OCI-M2 (cell line): ENCODE data around the gene MED15.
"Not testable (repeated sequence)": the region's sequence is repeated elsewhere in the genome, so short reads cannot be mapped to it uniquely, and the experiment has no call there.

Experiments
- DNase-seq: peaks from one replicate; lab custom pipeline; 2025; ENCODE audit not compliant: unreplicated experiment; lab: John Stamatoyannopoulos, UW

Gene MED15

DNA sequence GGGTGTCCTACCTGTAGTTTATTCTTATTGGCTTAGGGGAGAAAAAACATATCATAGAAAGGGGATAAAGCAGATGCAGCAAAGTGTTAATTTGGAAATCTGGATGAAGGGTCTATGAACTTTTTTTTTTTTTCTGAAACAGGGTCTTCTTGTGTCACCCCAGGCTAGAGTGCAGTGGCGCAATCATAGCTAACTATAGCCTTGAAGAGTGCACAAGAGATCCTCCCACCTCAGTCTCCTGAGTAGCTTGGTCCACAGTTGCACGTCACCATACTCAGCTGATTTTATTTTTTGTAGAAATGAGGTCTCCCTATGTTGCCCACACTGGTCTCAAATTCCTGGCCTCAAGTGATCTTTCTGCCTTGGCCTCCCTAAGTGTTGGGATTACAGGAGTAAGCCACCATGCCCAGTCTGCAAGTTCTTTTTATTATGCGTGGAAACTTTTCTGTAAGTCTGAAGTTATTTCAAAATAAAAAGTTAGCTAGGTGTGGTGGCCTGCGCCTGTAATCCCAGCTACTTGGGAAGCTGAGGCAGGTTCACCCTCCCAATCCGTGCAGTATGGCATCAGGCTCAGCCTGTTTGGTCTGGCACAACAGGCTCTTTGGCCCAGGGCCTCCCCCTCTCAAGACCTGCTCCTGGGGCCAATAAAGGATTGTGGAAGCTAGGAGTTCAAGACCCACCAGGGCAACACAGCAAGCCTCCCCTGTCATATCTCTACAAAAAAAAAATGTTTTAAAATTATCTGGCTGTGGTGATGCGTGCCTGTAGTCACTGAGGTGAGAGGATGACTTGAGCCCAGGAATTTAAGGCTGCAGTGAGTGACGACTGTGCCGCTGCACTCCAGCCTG, 111.9 kb downstream of the MED15 start:
- DNase-seq = no peak

DNA sequence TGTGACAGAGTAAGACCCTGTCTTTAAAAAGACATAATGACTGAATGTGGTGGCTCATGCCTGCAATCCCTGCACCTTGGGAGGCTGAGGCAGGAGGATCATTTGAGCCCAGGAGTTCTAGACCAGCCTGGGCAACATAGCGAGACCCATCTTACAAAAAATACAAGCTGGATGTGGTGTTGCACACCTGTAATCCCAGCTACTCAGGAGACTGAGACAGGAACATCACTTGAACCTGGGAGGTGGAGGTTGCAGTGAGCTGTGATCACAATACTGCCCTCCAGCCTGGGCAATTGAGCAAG, 112.4 kb downstream of the MED15 start:
- not testable (repeated sequence) for DNase-seq

DNA sequence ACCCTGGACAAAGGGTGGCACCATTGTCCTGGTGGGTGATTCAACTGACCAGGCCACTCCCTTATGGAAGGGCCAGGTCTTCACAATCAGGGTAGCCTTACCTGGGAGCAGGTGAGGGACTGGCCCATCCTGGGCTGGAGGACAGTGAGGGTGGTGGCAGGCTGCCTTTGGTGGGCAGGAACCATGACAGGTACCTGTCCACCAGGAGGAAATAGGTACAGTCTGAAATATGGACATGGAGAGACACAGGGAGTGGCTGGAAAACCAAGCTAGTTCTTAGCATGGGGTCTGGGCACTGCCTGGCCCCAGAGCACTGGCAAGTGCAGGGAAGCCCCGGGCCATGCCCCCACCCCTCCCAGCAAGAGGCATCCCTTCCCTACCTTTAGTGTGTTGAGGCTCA, 113.8 kb downstream of the MED15 start:
- no peak for DNase-seq

DNA sequence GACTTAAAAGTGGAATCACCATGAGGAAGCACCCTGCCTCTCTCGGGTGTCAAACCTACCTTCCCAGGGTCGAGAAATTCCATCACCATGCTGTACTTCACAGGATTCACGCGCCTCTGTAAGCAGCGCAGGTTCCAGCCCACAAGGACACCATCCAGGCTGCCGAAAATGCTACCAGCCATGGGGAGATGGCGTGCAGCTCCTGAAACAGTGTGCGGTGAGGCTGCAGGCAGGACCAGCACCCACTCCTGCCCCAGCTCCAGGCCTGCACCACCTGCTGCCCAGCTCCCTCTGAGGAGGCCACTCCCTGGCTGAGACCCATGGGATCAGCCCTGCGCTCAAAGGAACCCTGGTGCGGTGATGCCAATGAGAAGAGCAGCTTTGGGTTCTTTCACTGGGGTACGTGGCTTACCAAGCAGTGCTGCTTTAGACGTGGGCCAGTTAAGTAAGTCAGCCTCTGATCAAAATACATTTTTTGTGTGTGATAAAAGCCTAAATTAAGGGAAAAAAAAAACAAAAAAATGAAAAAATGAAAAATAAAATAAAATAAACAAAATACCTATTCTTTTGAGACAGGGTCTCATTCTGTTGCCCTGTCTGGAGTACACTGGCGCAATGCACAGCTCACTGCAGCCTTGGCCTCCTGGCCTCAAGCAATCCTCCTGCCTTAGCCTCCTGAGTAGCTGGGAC, 115.4 kb downstream of the MED15 start:
- DNase-seq = no peak

DNA sequence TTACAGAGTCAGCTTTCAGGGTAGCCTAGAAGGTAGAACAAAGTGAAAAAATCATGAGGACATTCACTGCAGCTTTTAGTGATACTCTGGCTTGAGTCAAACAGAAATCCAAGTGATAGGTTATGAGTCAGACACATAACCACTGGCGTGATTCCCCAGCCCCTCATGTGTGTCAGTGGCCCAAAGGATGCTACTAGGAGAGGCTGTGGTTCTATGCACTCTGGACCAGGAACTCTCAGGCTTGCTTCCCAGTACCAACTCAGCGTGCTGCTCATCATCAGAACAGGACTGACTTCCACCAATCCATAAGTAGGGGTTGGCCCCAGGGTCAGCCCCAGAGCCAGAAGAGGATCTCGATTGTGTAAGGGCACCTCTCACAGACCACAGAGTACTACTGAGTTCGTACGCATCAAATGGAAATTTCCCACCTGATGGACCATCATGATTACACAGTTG, 116.8 kb downstream of the MED15 start:
- DNase-seq = no peak

DNA sequence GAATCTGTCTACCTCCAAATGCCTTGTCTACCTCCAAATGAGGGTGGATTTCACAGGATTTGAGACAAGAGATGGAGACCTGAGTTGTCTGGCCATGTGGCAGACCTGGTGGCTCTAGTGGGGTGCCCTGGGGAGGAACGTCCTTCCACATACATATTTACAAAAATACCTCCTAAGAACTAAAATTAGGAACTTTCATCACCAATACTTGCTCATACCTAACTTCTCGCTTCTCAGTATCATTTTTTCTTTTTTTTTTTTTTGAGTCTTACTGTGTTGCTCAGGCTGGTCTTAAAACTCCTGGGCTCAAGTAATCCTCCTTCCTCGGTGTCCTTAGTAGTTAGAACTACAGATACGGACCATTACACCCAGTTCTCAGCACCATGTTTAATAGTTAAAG, 117.9 kb downstream of the MED15 start:
- no peak for DNase-seq

DNA sequence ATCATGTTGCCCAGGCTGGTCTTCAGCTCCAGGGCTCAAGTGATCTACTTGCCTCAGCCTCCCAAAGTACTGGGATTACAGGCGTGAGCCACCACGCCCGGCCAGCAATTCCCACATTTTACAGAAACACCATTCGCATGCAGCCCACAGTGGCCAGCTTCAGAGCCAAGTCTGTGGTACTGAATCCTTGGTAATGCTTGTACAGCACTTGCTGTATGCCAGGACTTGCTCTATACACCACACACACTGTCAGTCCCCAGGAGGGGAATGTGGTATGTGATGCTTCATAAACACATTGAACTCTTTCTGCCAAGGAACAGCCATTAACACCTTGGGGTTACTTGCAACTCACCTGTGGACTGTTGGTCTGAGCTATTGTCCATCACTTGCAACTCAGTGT, 119.4 kb downstream of the MED15 start:
- no peak for DNase-seq

DNA sequence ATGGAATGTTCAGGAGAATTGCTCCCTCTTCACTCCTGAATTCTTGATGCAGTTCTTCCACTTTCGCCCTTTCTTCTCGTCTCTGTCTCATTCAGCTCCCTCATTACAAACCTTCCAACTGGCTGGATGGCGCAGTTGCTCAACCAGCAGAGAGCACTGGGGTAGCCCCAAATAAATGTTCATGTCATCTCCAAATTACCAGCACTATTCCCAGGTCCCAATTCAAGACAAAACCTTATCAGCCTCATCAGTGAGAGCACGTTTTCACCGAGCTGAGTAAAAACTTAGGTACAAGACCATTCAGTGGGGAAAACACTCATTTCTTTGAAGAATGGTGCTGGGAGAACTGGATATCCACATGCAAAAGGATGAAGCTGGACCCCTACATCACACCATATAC, 120.0 kb downstream of the MED15 start:
- no peak for DNase-seq

DNA sequence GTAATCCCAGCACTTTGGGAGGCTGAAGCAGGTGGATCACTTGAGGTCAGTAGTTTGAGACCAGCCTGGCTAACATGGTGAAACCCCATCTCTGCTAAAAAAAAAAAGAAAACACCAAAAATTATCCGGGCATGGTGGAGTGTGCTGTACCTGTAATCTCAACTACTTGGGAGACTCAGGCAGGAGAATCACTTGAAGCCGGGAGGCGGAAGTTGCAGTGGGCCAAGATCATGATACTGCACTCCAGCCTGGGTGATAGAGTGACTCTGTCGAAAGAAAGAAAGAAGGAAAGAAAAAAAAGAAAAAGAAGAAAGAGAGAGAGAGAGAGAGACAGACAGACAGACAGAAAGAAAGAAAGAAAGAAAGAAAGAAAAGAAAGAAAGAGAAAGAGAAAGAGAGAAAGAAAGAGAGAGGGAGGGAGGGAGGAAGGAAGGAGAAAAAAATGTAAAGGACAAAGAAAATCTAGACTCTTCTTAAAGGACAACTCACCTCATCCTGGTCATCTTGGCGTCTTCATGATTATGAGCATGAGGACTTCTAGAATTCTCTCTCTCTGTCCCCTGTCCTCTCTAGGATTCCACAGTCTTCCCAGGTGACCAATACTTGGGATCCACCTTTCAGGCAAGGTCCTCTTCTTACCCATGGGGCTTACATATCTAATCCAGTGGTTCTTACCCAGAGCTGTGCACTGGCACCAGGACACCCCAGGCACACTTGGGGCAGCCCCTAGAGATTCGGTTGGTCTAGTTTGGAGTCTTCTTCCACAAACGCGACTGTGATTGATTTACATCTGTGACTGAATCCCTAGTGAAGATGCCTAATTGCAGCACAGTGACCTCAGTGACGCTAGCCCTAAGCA, 120.9 kb downstream of the MED15 start:
- no peak for DNase-seq

DNA sequence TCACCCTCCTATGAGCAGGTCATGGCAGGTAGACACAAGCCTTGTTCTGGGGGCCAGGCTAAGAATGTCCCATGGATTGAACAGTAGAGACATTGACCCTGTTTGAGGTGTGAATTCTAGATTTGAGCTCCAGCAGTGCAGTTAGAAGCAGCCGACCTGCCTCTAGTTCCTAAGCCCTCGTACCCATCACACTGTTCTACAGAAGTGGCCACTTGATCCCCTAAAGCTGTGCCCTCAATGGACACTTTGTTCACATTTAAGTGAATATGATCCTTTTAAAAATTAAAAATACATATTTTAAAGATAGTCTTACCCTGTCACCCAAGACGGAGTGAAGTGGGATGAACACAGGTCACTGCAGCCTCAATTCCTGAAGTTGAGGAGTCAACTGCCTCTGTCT, 122.0 kb downstream of the MED15 start:
- DNase-seq = no peak

DNA sequence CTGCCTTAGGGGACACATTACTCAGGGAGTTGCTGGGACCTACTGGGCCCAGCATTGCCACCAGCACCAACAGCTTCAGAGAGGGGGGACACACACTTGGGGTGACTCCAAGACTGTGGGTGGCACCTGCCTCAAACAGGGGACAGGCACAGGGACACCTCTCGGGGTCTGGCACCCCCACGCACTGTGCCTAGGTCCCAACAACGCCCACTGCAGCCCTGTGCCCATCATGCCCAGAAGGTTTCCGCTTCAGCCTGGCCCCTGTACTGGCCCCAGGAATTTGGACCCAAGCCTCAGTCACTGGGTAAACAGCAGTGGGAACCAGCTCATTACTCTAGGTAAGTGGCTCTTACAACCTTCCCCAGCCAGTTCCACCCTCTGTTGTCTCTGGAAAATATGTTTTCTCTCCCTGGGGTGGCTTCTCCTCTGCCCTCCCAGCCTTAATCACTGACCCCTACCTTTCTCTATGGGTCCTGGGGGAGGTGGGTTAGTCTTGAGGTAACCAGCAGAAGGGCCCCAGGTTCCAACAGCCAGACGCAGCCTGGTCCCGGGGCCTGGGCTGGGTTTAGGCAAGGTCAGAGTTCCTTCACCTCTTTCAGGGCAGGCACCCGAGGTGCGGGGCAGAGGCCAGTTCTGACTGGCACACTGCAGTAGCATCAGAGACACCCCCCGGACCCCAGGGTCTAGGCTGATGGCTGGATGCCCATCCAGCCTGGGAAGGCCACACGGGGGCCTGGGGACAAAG, 123.6 kb downstream of the MED15 start:
- DNase-seq = no peak

DNA sequence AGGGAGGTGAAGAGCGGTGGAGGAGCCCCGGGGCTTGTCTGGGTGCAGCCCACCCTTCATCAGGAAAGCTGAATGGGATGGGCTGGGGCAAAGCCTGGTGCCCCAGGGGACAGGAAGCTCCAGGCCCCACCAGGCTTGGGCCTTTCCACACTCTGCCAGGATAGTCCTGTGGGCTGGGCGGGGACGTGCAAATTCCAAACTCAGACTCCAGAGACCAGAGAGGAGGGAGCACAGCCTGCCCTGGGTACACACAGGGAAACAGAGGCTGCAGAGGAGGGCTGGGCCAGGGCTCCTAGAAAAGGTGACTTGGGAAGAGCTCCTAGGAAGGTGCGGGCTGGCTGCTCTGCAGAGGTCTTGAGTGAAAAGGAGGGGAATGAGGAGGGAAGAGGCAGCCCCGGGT, 124.7 kb downstream of the MED15 start:
- no peak for DNase-seq

DNA sequence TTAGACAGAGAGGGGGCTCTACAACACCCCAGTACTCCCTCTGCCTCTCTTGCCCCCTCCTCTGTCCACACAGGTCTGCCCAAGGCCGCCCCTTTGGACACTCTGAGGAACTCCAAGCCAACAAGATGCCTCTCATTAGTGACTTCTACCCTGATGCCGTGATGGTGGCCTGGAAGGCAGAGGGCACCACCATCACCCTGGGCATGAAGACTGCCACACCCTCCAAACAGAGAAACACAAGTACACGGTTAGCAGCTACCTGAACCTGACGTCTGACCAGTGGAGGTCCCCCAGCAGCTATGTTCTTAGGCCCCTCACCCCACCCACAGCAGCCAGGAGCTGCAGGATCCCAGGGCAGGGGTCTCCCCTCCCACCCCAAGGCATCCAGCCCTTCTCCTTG, 125.1 kb downstream of the MED15 start:
- DNase-seq = no peak

DNA sequence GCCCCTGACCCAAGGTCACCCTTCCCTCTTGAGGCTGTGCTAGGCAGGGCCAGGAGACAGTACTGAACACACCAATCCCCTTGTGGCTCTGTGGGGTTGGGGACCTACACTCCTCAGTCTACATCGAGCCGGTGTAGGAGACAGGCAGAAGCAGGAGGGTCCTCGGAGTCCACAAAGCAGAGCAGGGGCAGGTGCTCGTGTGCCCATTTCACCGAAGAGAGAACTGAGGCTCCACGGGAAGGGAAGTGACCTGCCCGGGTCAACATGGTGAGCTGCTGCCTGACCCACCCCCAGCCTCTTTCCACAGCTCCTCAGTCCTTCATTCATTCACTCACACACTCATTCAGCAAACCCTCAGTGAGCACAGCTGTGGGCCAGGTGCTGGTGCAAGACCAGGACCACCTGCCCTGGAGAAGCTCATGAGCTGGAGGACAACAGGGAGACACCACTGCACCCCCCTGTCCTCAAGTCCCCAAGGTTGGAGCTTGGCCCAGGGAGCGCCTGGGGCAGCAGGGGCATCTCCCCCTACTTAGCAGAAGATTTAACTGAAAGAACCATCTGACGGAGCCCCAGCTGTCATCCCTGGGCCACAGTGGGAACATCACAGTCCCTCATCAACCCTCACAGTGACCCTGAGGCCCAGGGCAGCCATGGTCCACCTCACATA, 127.3 kb downstream of the MED15 start:
- no peak for DNase-seq

DNA sequence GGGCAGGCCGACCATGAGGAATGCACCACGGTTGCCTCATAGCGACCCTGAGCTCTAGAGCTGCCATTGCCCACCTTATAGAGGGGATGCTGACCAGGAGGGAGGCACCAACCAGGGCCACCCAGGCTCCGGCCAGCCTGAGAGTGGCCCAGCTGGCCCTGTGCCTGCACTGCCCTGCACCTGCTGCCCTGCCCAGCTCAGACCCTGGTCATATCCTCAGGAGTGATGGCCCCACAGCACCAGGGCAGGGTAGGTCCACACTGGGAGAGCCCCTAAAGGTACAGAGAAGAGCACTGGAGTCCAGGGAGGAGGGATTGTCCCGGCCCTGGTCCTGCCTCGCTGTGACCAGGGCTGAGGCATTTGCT, 127.8 kb downstream of the MED15 start:
- no peak for DNase-seq

DNA sequence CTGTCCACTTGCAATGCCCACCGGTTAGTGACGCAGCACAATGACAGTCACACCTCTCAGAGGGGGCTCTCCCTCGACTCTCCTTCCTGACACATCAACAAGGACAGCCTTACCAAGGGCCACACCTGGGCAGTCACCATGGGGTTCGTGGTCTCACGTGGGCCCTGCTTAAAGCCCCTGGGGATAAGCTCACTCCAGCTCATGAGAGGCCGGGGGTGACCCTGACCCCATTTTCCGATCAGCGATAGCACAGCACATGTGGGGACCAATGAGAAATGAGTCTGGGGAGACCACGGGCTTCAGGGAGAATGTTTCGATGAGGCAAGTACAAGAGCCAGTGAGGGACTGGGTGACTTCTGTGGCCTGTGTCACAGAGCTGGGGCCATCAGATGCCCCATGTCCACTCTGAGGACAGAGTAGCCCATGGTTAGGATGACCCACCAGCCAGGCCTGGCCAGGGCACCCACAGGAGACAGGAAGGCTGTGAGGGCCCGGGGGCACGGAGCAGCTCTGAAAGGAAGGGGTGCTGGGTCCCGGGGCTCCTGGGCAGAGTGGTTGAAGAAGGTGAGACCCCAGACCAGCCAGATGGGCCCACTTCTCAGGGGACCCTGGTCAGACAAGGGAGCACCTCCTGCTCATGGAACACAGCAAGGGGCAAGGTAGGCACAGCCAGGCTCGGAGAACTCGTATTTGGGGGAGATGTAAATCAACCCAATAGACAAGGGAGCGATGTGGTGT, 128.8 kb downstream of the MED15 start:
- DNase-seq = no peak

DNA sequence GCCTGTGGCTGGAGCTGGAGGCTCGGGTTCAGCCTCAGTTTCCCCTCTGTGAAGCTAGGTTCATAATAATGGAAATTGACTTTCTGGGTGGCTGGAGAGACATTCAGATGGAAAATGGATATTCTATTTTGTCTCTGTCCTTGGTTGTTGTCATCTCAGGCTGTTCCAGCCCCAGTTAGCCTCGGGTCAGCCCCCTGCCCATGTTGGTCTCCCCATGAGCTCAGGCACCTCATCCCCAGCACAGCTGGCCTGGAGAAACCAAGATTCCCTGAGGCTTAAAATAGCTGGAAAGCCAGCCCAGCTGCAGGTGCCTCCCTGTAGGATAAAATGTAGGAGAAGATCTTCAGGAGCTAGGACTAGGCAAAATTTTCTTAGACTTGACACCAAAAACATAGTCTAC, 129.5 kb downstream of the MED15 start:
- DNase-seq = no peak
